Heart right ventricle (tissue), 16 donors: ENCODE data around the gene UCHL5. TPM values are rescaled to one million over a fixed set of nuclear protein-coding genes. Genes with fewer than 3 reads are reported as not detected.
A peak's percentile ranks its signal among the peaks of the same experiment; 100 is the strongest.

Experiments used
- ATAC-seq, 8 donors: fragments of 200-7000 bp; cut with Tn5 transposase; one replicate each; pipeline ENCODE4 v1.9.1; 2020; ENCODE audit warnings: mild to moderate bottlenecking in 8 of 8, moderate library complexity in 8 of 8, moderate number of reproducible peaks in 1 of 8
- DNase-seq, 2 donors: peaks; one replicate each; pipeline ENCODE4 v3.0.0-alpha.2; 2020
- H3K27ac ChIP-seq, 10 donors: fragments of 200-600 bp; sonication (generic) in 2 of 10; one replicate each; pipeline versions ENCODE4 v1.5.0 to v1.8.0; 2020 to 2022; ENCODE audit warnings: mild to moderate bottlenecking in 3 of 10
- H3K27me3 ChIP-seq, 7 donors: fragments of 200-600 bp; one replicate each; pipeline ENCODE4 v1.8.0; 2021 to 2022; ENCODE audit warnings: mild to moderate bottlenecking in 2 of 7
- H3K36me3 ChIP-seq, 9 donors: fragments of 200-600 bp; sonication (generic) in 1 of 9; one replicate each; pipeline versions ENCODE4 v1.5.0 to v1.8.0; 2020 to 2022; ENCODE audit warnings: mild to moderate bottlenecking in 2 of 9
- H3K4me1 ChIP-seq, 9 donors: fragments of 200-600 bp; sonication (generic) in 1 of 9; one replicate each; pipeline versions ENCODE4 v1.5.0 to v1.8.0; 2020 to 2022; ENCODE audit warnings: mild to moderate bottlenecking in 4 of 9
- H3K4me3 ChIP-seq, 10 donors: fragments of 200-600 bp; sonication (generic) in 2 of 10; one replicate each; pipeline versions ENCODE4 v1.5.0 to v1.8.0; 2020 to 2022; ENCODE audit warnings: mild to moderate bottlenecking in 7 of 10, moderate library complexity in 2 of 10
- H3K9me3 ChIP-seq, 11 donors: fragments of 200-600 bp in 10 of 11; sonication (generic) in 2 of 11; one replicate each; pipeline versions ENCODE4 v1.5.0 to v1.8.0; 2013 to 2022; ENCODE audit warnings: mild to moderate bottlenecking in 2 of 11, control low read depth in 1 of 11, moderate library complexity in 1 of 11
- CTCF ChIP-seq, 9 donors: fragments of 200-600 bp; sonication (generic) in 2 of 9; IDR thresholded peaks; one replicate each; pipeline versions ENCODE4 v1.5.0 to v1.8.0; 2021 to 2022; ENCODE audit warnings: antibody characterized with exemption in 9 of 9, mild to moderate bottlenecking in 5 of 9, moderate library complexity in 1 of 9
- WGBS, 2 donors: extraction: QIAGEN DNeasy Blood & Tissue Kit; methylation state at CpG; one replicate each; pipeline ENCODE4 v1.1.7; 2013; ENCODE audit warnings: inconsistent platforms in 1 of 2; 5-methylcytosine and 5-hydroxymethylcytosine counted together
- intact Hi-C, 10 donors: fragments of 100-400 bp; cut with DNase I; formaldehyde crosslinking; loops; one replicate each; pipeline versions ENCODE4 v1.11.1 to v1.14.2; 2022
- long read RNA-seq, 3 donors: library from polyadenylated mRNA; unstranded; transcript quantifications; one replicate each; pipeline ENCODE4 v2.0.0, GENCODE V29; 2020 to 2021
- polyA plus RNA-seq, 2 donors: library from polyadenylated mRNA; stranded (reverse); fragments of 200-250 nt; gene quantifications; one replicate each; pipeline ENCODE4 v1.2.3, GENCODE V29; 2013
- total RNA-seq, 10 donors: library from RNA; stranded (reverse); fragmentation: NEBNext Ultra II Directional in 3 of 10; extraction: Animal tissue kit (Norgen Biotek cat#: 25700) in 3 of 10; gene quantifications; one replicate each; pipeline versions ENCODE4 v1.2.1 to v1.2.4, GENCODE V29; 2021 to 2023
- donor health status: Arrhythmogenic right ventricular cardiomyopathy.
- donor health status: ischemic (EF 13 %, LVEDD 7.1; RV severe dilation, severe dysfunction).
- donor health status: healthy with polysubstance abuse.
- donor health status: DM: no; HTN: yes; CAD: no.
- donor health status: DM: no; HTN: no; CAD: no.
- donor health status: ischemic (EF 25% LVEDD 6.9; RV normal size, moderate dysfunction).
- donor health status: ischemic (EF 25% LVEDD 5.7; RV mildly dilated, moderate dysfunction).
- donor health status: healthy.
- donor health status: DM: yes; HTN: yes; CAD: no.
- donor health status: Ischemic cardiomyopathy.
- donor health status: ischemic (EF 35%, LVEDD 5.7; RV mildly dilated, moderate dysfunction).
- donor health status: nonischemic (EF 11% LVEDD 7.7; RV severe dilation, severe dysfunction).
- donor health status: DM: yes; HTN: yes; CAD: no.
- donor health status: PGD.
- donor health status: ischemic (EF 29% LVEDD 5.4; RV normal size, mild dysfunction).
- donor health status: nonischemic (EF 23%, LVEDD 6.1; RV moderate dilation, normal function).

UCHL5 gene
- total RNA-seq (10 to 100 TPM; 25.7 to 45.2 (median 35.9) TPM), polyA plus RNA-seq (10 to 100 TPM; 13.3 to 18.4 TPM)
- long read RNA-seq, donor 1, full-length matches to known transcripts, result 71 of 91 reads
- long read RNA-seq, donor 1, partial matches to known transcripts, result 1 of 91 reads
- long read RNA-seq, donor 1, other reads (novel, unspliced or antisense), result 19 of 91 reads
- long read RNA-seq, donor 2, full-length matches to known transcripts, result 117 of 136 reads
- long read RNA-seq, donor 2, partial matches to known transcripts, result 5 of 136 reads
- long read RNA-seq, donor 2, other reads (novel, unspliced or antisense), result 14 of 136 reads
- long read RNA-seq, donor 3, full-length matches to known transcripts, result 163 of 195 reads
- long read RNA-seq, donor 3, partial matches to known transcripts, result 6 of 195 reads
- long read RNA-seq, donor 3, other reads (novel, unspliced or antisense), result 26 of 195 reads

GRCh38 chr1:193059282-193060114 is at the start of gene UCHL5, which contains the start of gene RO60:
Gene UCHL5, minus strand, starts transcription at chr1:193059360. Its CDS starts 100 bp downstream, at chr1:193059260.
Gene RO60, plus strand, starts transcription at chr1:193059612. Its CDS starts 9,443 bp downstream, at chr1:193069055.
- intact Hi-C loops, result loop anchor here in 5 of 10 donors (1.0 to 5.0 kb wide), 6 partner anchors 43 to 63 kb away; partner anchors contain the start of genes CDC73 (in 5 of the 5) and GLRX2 (in 1 of the 5)
- Histone ChIP-seq H3K4me1 (peaks cover 0 to 66% (median 47%) of the 10 kb centered on the region in 9 donors), H3K27ac (peak within 1 kb of the TSS; percentile 94 to 99 (median 96)), H3K27me3 (no peaks in the 10 kb centered on the region), H3K36me3 (no peaks in the 10 kb centered on the region), H3K4me3 (peak within 1 kb of the TSS; percentile 69 to 96 (median 82)), H3K9me3 (peaks cover 0 to 4% (median 0%) of the 10 kb centered on the region in 11 donors)
- TF ChIP-seq CTCF (IDR thresholded peaks at IDR 0.05), result peak in 2 of 9 donors; percentile 17 to 33
- 0 to 1% methylated on average over 74 of the region's 74 CpGs for WGBS, 2 donors
- DNase-seq (peak; percentile 94 to 97), ATAC-seq (peak; percentile 97 to 99 (median 98))

- 79 to 89% methylated on average over 3 of the region's 3 CpGs for WGBS, 2 donors
- Histone ChIP-seq H3K4me3 (no peak overlapping the region), H3K36me3 (no peaks in the 10 kb centered on the region), H3K27ac (no peak overlapping the region), H3K4me1 (peaks cover 0 to 29% (median 14%) of the 10 kb centered on the region in 9 donors), H3K27me3 (no peaks in the 10 kb centered on the region), H3K9me3 (no peaks in the 10 kb centered on the region)
- ATAC-seq (no peak), DNase-seq (no peak)
- TF ChIP-seq CTCF (IDR thresholded peaks at IDR 0.05), result no peak
- intact Hi-C loops, result loop anchor here in 1 of 10 donors (10.0 kb wide), 1 partner anchor 634 kb away; no protein-coding TSS in a partner anchor
Observed at GRCh38 chr1:193108471-193108870, 49.3 kb upstream of the UCHL5 start.

GRCh38 chr1:193105821-193106177 is 46.6 kb upstream of the UCHL5 start:
- DNase-seq (no peak), ATAC-seq (no peak)
- intact Hi-C loops, result loop anchor here in 6 of 10 donors (1.0 to 10.0 kb wide), 6 partner anchors 15 to 631 kb away; partner anchors contain the start of genes CDC73 (in 1 of the 6), RO60 (in 1 of the 6) and UCHL5 (in 1 of the 6)
- 37 to 40% methylated on average over 4 of the region's 4 CpGs for WGBS, 2 donors
- Histone ChIP-seq H3K27me3 (no peaks in the 10 kb centered on the region), H3K36me3 (peaks cover 0 to 8% (median 0%) of the 10 kb centered on the region in 9 donors), H3K4me3 (peak overlapping the region; percentile 65 to 96 (median 84)), H3K4me1 (peaks cover 0 to 26% (median 16%) of the 10 kb centered on the region in 9 donors), H3K27ac (peak overlapping the region; percentile 25 to 96 (median 94)), H3K9me3 (no peaks in the 10 kb centered on the region)
- TF ChIP-seq CTCF (IDR thresholded peaks at IDR 0.05), result no peak
